Upper lobe of left lung (tissue), 6 donors: ENCODE measurements around the gene SUPT6H. TPM values are rescaled to one million over a fixed set of nuclear protein-coding genes. Genes with fewer than 3 reads are reported as not detected.
A peak's percentile ranks its signal among the peaks of the same experiment; 100 is the strongest.

Experiments
- ATAC-seq, 2 donors: fragments of 200-7000 bp; cut with Tn5 transposase; one replicate each; pipeline ENCODE4 v1.9.1; 2022; ENCODE audit warnings: mild to moderate bottlenecking in 2 of 2, moderate library complexity in 2 of 2; ENCODE audit not compliant: low FRiP score in 2 of 2
- DNase-seq, 2 donors: peaks; one replicate each; pipeline ENCODE4 v3.0.0-alpha.2; 2019 to 2020
- H3K27ac ChIP-seq, 4 donors: fragments of 200-600 bp; sonication (generic); one replicate each; pipeline ENCODE4 v1.5.1; 2016 to 2019
- H3K27me3 ChIP-seq, 4 donors: fragments of 200-600 bp; sonication (generic); one replicate each; pipeline ENCODE4 v1.5.1; 2017 to 2019
- H3K36me3 ChIP-seq, 4 donors: fragments of 200-600 bp; sonication (generic); one replicate each; pipeline ENCODE4 v1.5.1; 2016 to 2019
- H3K4me1 ChIP-seq, 4 donors: fragments of 200-600 bp; sonication (generic); one replicate each; pipeline ENCODE4 v1.5.1; 2018 to 2019
- H3K4me3 ChIP-seq, 4 donors: fragments of 200-600 bp; sonication (generic); one replicate each; pipeline ENCODE4 v1.5.1; 2017 to 2019; ENCODE audit warnings: mild to moderate bottlenecking in 2 of 4, moderate library complexity in 1 of 4
- H3K9me3 ChIP-seq, 4 donors: fragments of 200-600 bp; sonication (generic); one replicate each; pipeline ENCODE4 v1.5.1; 2018 to 2019
- CTCF ChIP-seq, 6 experiments: fragments of 450-650 bp in 4 of 6; fragments of 200-600 bp in 2 of 6; sonication (generic) in 2 of 6; IDR thresholded peaks; one replicate each; pipeline ENCODE4 v1.5.1; 2016 to 2019; ENCODE audit warnings: antibody characterized with exemption in 6 of 6
- EP300 ChIP-seq, 4 donors: sonication (generic); formaldehyde crosslinking; IDR thresholded peaks; one replicate each; pipeline ENCODE4 v1.5.1; 2017; ENCODE audit warnings: antibody characterized with exemption in 4 of 4, control low read depth in 2 of 4
- POLR2A ChIP-seq, 4 donors: fragments of 450-650 bp; IDR thresholded peaks; one replicate each; pipeline ENCODE4 v1.5.1; 2016 to 2017; ENCODE audit warnings: antibody characterized with exemption in 4 of 4, mild to moderate bottlenecking in 2 of 4
- POLR2AphosphoS5 ChIP-seq, 2 donors: sonication (generic); formaldehyde crosslinking; IDR thresholded peaks; one replicate each; pipeline ENCODE4 v1.5.1; 2017; ENCODE audit warnings: antibody characterized with exemption in 2 of 2
- WGBS, 2 donors: methylation state at CpG; one replicate each; pipeline ENCODE4 v1.1.5; 2017 to 2018; 5-methylcytosine and 5-hydroxymethylcytosine counted together
- total RNA-seq, 6 donors: library from RNA; depleted of rRNA in 4 of 6; stranded (reverse); fragments of >200 nt in 4 of 6; gene quantifications; one replicate each; pipeline versions ENCODE4 v1.1.0 to v1.2.1, GENCODE V29; 2016 to 2021
- donor health status: DM: no; HTN: no; CAD: no; lungs with moderate emphysema.
- donor health status: DM: no; HTN: yes; CAD: no; lungs with severe emphysema.

The SUPT6H gene
- total RNA-seq, 6 donors from 2014 or later = 57.3 to 128 (median 71.5) TPM

- 80 to 84% methylated on average over 1 to 6 of the region's 8 CpGs for WGBS, 2 donors
- H3K9me3 ChIP-seq = no peaks in the 10 kb centered on the region
- no peak overlapping the region for H3K27ac ChIP-seq
- H3K4me3 ChIP-seq = no peak overlapping the region
- no peak for ATAC-seq
- TF ChIP-seq POLR2AphosphoS5 (IDR thresholded peaks at IDR 0.05) (no peak), POLR2A (IDR thresholded peaks at IDR 0.05) (no peak), CTCF (IDR thresholded peaks at IDR 0.05) (no peak), EP300 (IDR thresholded peaks at IDR 0.05) (no peak)
- H3K4me1 ChIP-seq = no peaks in the 10 kb centered on the region
- no peaks in the 10 kb centered on the region for H3K27me3 ChIP-seq
- no peak for DNase-seq
- H3K36me3 ChIP-seq = peaks cover 63 to 94% (median 85%) of the 10 kb centered on the region in 4 donors
Observed at GRCh38 chr17:28700278-28700677, 38.3 kb downstream of the SUPT6H start.

- peaks cover 57 to 90% (median 78%) of the 10 kb centered on the region in 4 donors for H3K36me3 ChIP-seq
- DNase-seq (peak in 1 of 2 donors; percentile 64), ATAC-seq (no peak)
- H3K4me3 ChIP-seq = no peak overlapping the region
- H3K27ac ChIP-seq = no peak overlapping the region
- TF ChIP-seq POLR2AphosphoS5 (IDR thresholded peaks at IDR 0.05) = no peak
- TF ChIP-seq CTCF (IDR thresholded peaks at IDR 0.05) = no peak
- TF ChIP-seq EP300 (IDR thresholded peaks at IDR 0.05) = no peak
- TF ChIP-seq POLR2A (IDR thresholded peaks at IDR 0.05) = no peak
- H3K9me3 ChIP-seq = no peaks in the 10 kb centered on the region
- no peaks in the 10 kb centered on the region for H3K4me1 ChIP-seq
- 94 to 98% methylated on average over 8 to 10 of the region's 10 CpGs for WGBS, 2 donors
- no peaks in the 10 kb centered on the region for H3K27me3 ChIP-seq
Observed at GRCh38 chr17:28700830-28701492, 39.0 kb downstream of the SUPT6H start.

- Histone ChIP-seq H3K27ac (no peak overlapping the region), H3K36me3 (peaks cover 47 to 78% (median 67%) of the 10 kb centered on the region in 4 donors), H3K4me1 (no peaks in the 10 kb centered on the region), H3K4me3 (no peak overlapping the region), H3K27me3 (no peaks in the 10 kb centered on the region), H3K9me3 (no peaks in the 10 kb centered on the region)
- ATAC-seq = no peak
- no peak for TF ChIP-seq CTCF (IDR thresholded peaks at IDR 0.05)
- WGBS, 2 donors = 66 to 70% methylated on average over 10 of the region's 10 CpGs
- DNase-seq = no peak
Observed at GRCh38 chr17:28702026-28702751, 40.2 kb downstream of the SUPT6H start.

- 76 to 86% methylated on average over 3 of the region's 3 CpGs for WGBS, 2 donors
Observed at GRCh38 chr17:28702752-28703150, 40.7 kb downstream of the SUPT6H start.

More at GRCh38 chr17:28702752-28703150, 40.7 kb downstream of the SUPT6H start:
- H3K9me3 ChIP-seq = no peaks in the 10 kb centered on the region
- H3K36me3 ChIP-seq = peaks cover 41 to 72% (median 61%) of the 10 kb centered on the region in 4 donors
- ATAC-seq (no peak), DNase-seq (no peak)
- H3K4me3 ChIP-seq = no peak overlapping the region
- no peak overlapping the region for H3K27ac ChIP-seq
- no peak for TF ChIP-seq CTCF (IDR thresholded peaks at IDR 0.05)
- TF ChIP-seq POLR2A (IDR thresholded peaks at IDR 0.05) = no peak
- TF ChIP-seq EP300 (IDR thresholded peaks at IDR 0.05) = no peak
- no peak for TF ChIP-seq POLR2AphosphoS5 (IDR thresholded peaks at IDR 0.05)
- no peaks in the 10 kb centered on the region for H3K27me3 ChIP-seq
- H3K4me1 ChIP-seq = no peaks in the 10 kb centered on the region
